GM23338 (cell line): ENCODE measurements around the gene ODF4. TPM values are rescaled to one million over a fixed set of nuclear protein-coding genes. Genes with fewer than 3 reads are reported as not detected.

Experiments
- ATAC-seq: fragments of 200-7000 bp; cut with Tn5 transposase; 3 replicates; pipeline ENCODE4 v1.9.1; 2020
- DNase-seq: peaks from one replicate; pipeline ENCODE4 v3.0.0-alpha.2; 2015; ENCODE audit warnings: low spot score
- H2AFZ ChIP-seq: fragments of 200-600 bp; sonication (generic); 2 replicates; pipeline ENCODE4 v1.8.0; 2016; ENCODE audit warnings: antibody characterized with exemption, mild to moderate bottlenecking, moderate library complexity
- H3F3A ChIP-seq: fragments of 200-600 bp; sonication (generic); replicated peaks from 2 replicates; pipeline ENCODE4 v1.8.0; 2017; ENCODE audit warnings: antibody characterized with exemption, mixed run types, low read depth
- H3K27ac ChIP-seq: fragments of 200-600 bp; sonication (generic); 2 replicates; pipeline ENCODE4 v1.6.1; 2016; ENCODE audit warnings: low read depth
- H3K27me3 ChIP-seq: fragments of 200-600 bp; sonication (generic); 2 replicates; pipeline ENCODE4 v1.8.0; 2016; ENCODE audit warnings: mild to moderate bottlenecking, mixed run types, moderate library complexity; ENCODE audit not compliant: insufficient read depth
- H3K36me3 ChIP-seq: fragments of 200-600 bp; sonication (generic); 2 replicates; pipeline ENCODE4 v1.8.0; 2016; ENCODE audit warnings: mild to moderate bottlenecking; ENCODE audit not compliant: insufficient read depth
- H3K4me1 ChIP-seq: fragments of 200-600 bp; sonication (generic); 2 replicates; pipeline ENCODE4 v1.8.0; 2016; ENCODE audit warnings: mild to moderate bottlenecking, moderate library complexity; ENCODE audit not compliant: insufficient read depth
- H3K4me2 ChIP-seq: fragments of 200-600 bp; sonication (generic); 2 replicates; pipeline ENCODE4 v1.7.1; 2017; ENCODE audit warnings: mixed run types
- H3K4me3 ChIP-seq: fragments of 200-600 bp; sonication (generic); 2 replicates; pipeline ENCODE4 v1.6.1; 2016; ENCODE audit warnings: mixed run types
- H3K79me2 ChIP-seq: fragments of 200-600 bp; sonication (generic); replicated peaks from 2 replicates; pipeline ENCODE4 v1.8.0; 2017; ENCODE audit warnings: mild to moderate bottlenecking; ENCODE audit not compliant: insufficient read depth
- H3K9me2 ChIP-seq: fragments of 200-600 bp; sonication (generic); 2 replicates; pipeline ENCODE4 v1.8.0; 2017; ENCODE audit not compliant: insufficient read depth
- H4K20me1 ChIP-seq: fragments of 200-600 bp; sonication (generic); replicated peaks from 2 replicates; pipeline ENCODE4 v1.8.0; 2017; ENCODE audit warnings: mild to moderate bottlenecking; ENCODE audit not compliant: insufficient read depth
- H3K27ac Mint-ChIP-seq: 2 replicates; pipeline ENCODE4 v1.8.0; 2020; ENCODE audit warnings: inconsistent platforms, mild to moderate bottlenecking, moderate library complexity, mixed read lengths
- H3K27me3 Mint-ChIP-seq: 3 replicates; pipeline ENCODE4 v1.8.0; 2022; ENCODE audit warnings: low read depth, mild to moderate bottlenecking, moderate library complexity, mixed read lengths, inconsistent platforms; ENCODE audit not compliant: insufficient read depth, poor library complexity
- H3K36me3 Mint-ChIP-seq: 3 replicates; pipeline ENCODE4 v1.8.0; 2021; ENCODE audit warnings: low read depth, mild to moderate bottlenecking, inconsistent platforms, moderate library complexity, mixed read lengths
- H3K4me1 Mint-ChIP-seq: 3 replicates; pipeline ENCODE4 v1.8.0; 2020; ENCODE audit warnings: mild to moderate bottlenecking, inconsistent platforms, mixed read lengths
- H3K4me3 Mint-ChIP-seq: 3 replicates; pipeline ENCODE4 v1.8.0; 2021; ENCODE audit warnings: moderate library complexity, mild to moderate bottlenecking, inconsistent platforms, mixed read lengths
- H3K9me3 Mint-ChIP-seq: 3 replicates; pipeline ENCODE4 v1.8.0; 2020; ENCODE audit warnings: moderate library complexity, mild to moderate bottlenecking, inconsistent platforms, mixed read lengths
- CREB1 ChIP-seq: fragments of 250-450 bp; sonication (Bioruptor Pico); IDR thresholded peaks from 2 replicates; pipeline ENCODE4 v1.5.0; 2020; ENCODE audit warnings: low read depth, mild to moderate bottlenecking, moderate library complexity
- CTCF ChIP-seq, 2 experiments: fragments of 200-600 bp in 1 of 2; sonication (generic) in 1 of 2; conservative IDR thresholded peaks; 2 replicates each; pipeline versions ENCODE4 v1.5.1 to v1.6.1; 2016 to 2017; ENCODE audit warnings: antibody characterized with exemption in 2 of 2, low read depth in 2 of 2, mild to moderate bottlenecking in 2 of 2, moderate library complexity in 1 of 2
- EZH2 ChIP-seq: fragments of 200-600 bp; sonication (generic); IDR thresholded peaks from one replicate; pipeline ENCODE4 v1.8.0; 2017; ENCODE audit warnings: antibody characterized with exemption, mild to moderate bottlenecking, low read depth; ENCODE audit not compliant: unreplicated experiment
- POLR2AphosphoS5 ChIP-seq: IDR thresholded peaks from 2 replicates; pipeline ENCODE4 v1.6.1; 2016; ENCODE audit warnings: antibody characterized with exemption, low read depth
- ZNF462 ChIP-seq: fragments of 250-450 bp; sonication (Bioruptor Pico); IDR thresholded peaks from 2 replicates; pipeline ENCODE4 v1.5.0; 2020; ENCODE audit warnings: mild to moderate bottlenecking, moderate library complexity
- polyA plus RNA-seq: library from polyadenylated mRNA; unstranded; fragments of >200 nt; fragmentation: Nextera tagmentation; extraction: Ambion mirVana; gene quantifications from 2 replicates; pipeline ENCODE4 v1.2.1, GENCODE V29; 2016
- total RNA-seq: library from RNA; depleted of rRNA; stranded (reverse); fragments of >200 nt; shearing (Covaris generic); gene quantifications from 2 replicates; pipeline ENCODE4 v1.2.3, GENCODE V29; 2014

ODF4 gene
- total and polyA plus RNA-seq, 2 experiments from 2014 or later: not detected

- peaks cover 2% of the 10 kb centered on the region for H3K27me3 Mint-ChIP-seq
- H3F3A ChIP-seq: no peaks in the 10 kb centered on the region
- H3K4me2 ChIP-seq: no peak overlapping the region
- H3K4me3 ChIP-seq: no peak overlapping the region
- no peaks in the 10 kb centered on the region for H4K20me1 ChIP-seq
- H3K27me3 ChIP-seq: no peaks in the 10 kb centered on the region
- H3K4me1 Mint-ChIP-seq: peaks cover 22% of the 10 kb centered on the region
- H2AFZ ChIP-seq: peak overlapping the region; percentile 56; the same call in 1 of the 2 replicates
- ATAC-seq (peak; percentile 80), DNase-seq (peak; percentile 77)
- H3K9me2 ChIP-seq: peaks cover 8% of the 10 kb centered on the region; the same call in 1 of the 2 replicates
- TF ChIP-seq EZH2 (no peak), ZNF462 (0 out of 2 replicates have a peak, but pooled peaks have one; percentile 11)
- H3K4me3 Mint-ChIP-seq: no peak overlapping the region; the same call in 2 of the 3 replicates
- peak overlapping the region; percentile 42; the same call in 1 of the 2 replicates for H3K27ac ChIP-seq
- peaks cover 19% of the 10 kb centered on the region; the same call in 1 of the 2 replicates for H3K4me1 ChIP-seq
- no peaks in the 10 kb centered on the region for H3K36me3 Mint-ChIP-seq
- H3K9me3 Mint-ChIP-seq: no peaks in the 10 kb centered on the region; the same call in 2 of the 3 replicates
- H3K27ac Mint-ChIP-seq: peak overlapping the region; percentile 88
- no peaks in the 10 kb centered on the region for H3K79me2 ChIP-seq
- no peaks in the 10 kb centered on the region for H3K36me3 ChIP-seq
Measured at GRCh38 chr17:8341456-8341855, 1.8 kb downstream of the ODF4 start.

GRCh38 chr17:8345052-8345690 is 5.5 kb downstream of the ODF4 start:
- Histone ChIP-seq H2AFZ (peak overlapping the region; percentile 63; the same call in 1 of the 2 replicates), H3K4me1 (peaks cover 5% of the 10 kb centered on the region; the same call in 1 of the 2 replicates), H3K4me3 (no peak overlapping the region), H4K20me1 (no peaks in the 10 kb centered on the region), H3K4me2 (no peak overlapping the region), H3K79me2 (no peaks in the 10 kb centered on the region), H3K27me3 (no peaks in the 10 kb centered on the region), H3K27ac (no peak overlapping the region), H3K9me2 (peaks cover 10% of the 10 kb centered on the region; the same call in 1 of the 2 replicates), H3F3A (no peaks in the 10 kb centered on the region), H3K36me3 (no peaks in the 10 kb centered on the region)
- ATAC-seq (no peak; the same call in 2 of the 3 replicates), DNase-seq (no peak)
- Mint-ChIP-seq H3K4me3 (no peak overlapping the region), H3K27me3 (no peaks in the 10 kb centered on the region), H3K4me1 (peaks cover 5% of the 10 kb centered on the region), H3K36me3 (no peaks in the 10 kb centered on the region), H3K9me3 (no peaks in the 10 kb centered on the region), H3K27ac (no peak overlapping the region)
- TF ChIP-seq EZH2 (no peak), CREB1 (CRISPR knock-in tag) (no peak), POLR2AphosphoS5 (no peak), CTCF (conservative IDR thresholded peaks at IDR 0.05; ENCODE audit: low read depth in 2 of 2) (no peak)
